GM19023 (cell line): Measurements from ENCODE around the gene COX6A2.

Experiments
- ATAC-seq: cut with Tn5 transposase; IDR thresholded peaks from one replicate; pipeline ENCODE4 v1.9.1; 2021; ENCODE audit warnings: mild to moderate bottlenecking, moderate library complexity; ENCODE audit not compliant: unreplicated experiment

Gene COX6A2

DNA sequence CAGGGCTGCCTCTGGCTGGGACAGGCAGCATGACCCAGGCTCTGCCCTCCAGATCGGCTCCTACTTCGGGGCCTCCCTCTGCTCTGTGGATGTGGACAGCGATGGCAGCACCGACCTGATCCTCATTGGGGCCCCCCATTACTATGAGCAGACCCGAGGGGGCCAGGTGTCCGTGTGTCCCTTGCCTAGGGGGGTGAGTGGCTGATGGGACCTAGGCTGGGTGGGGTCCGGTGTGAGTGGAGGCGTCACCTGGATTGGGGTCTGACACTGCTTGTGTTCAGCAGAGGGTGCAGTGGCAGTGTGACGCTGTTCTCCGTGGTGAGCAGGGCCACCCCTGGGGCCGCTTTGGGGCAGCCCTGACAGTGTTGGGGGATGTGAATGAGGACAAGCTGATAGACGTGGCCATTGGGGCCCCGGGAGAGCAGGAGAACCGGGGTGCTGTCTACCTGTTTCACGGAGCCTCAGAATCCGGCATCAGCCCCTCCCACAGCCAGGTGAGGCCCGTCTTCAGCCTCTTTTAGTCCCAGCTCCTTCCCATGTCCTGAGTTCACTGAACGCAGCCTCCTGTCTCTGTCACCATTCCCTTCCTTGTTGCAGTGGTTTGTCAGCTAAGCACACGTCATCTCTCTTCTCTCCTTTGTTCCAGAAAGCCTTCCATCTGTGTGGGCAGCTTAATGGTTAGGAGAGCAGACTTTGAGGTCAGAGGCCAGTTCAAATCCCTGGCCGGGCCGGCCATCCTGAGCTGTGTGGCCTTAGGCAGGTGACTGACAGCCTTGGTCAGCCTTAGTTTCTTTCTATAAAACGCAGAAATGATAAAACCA, 16.9 kb downstream of the COX6A2 start:
- no peak for ATAC-seq

DNA sequence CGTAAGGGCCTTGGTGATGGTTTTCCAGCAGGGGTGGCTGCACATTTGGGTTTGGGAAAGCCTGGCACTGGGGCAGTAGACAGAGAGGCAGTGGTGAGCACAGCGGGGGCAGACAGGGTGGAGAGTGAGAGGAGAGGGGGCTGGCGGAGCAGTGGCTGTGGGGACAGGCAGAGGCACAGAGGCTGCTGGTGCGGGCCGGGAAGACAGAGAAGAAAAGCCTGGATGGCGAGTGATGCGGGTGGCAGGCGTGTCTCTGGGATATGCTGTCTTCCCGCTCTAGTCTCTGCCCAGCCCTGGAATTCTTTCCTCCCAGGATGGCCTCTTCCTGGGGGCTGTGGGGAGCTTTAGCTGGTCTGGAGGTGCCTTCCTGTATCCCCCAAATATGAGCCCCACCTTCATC, 18.1 kb downstream of the COX6A2 start:
- ATAC-seq, result no peak

DNA sequence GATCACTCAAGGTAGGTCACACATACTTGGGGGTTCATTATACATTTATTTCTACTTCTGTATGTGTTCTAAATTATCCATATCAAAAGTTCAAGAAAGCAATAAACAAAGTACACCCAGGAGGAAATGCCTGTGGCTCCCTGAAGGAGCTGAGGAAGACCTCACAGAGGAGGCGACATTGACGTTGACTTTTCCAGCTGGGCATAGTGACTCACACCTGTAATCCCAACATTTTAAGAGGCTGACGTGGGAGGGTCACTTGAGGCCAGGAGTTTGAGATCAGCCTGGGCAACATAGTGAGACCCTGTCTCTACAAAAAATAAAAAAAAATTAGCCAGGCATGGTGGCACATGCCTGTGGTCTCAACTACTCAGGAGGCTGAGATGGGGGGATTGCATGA, 18.7 kb downstream of the COX6A2 start:
- ATAC-seq, result no peak

DNA sequence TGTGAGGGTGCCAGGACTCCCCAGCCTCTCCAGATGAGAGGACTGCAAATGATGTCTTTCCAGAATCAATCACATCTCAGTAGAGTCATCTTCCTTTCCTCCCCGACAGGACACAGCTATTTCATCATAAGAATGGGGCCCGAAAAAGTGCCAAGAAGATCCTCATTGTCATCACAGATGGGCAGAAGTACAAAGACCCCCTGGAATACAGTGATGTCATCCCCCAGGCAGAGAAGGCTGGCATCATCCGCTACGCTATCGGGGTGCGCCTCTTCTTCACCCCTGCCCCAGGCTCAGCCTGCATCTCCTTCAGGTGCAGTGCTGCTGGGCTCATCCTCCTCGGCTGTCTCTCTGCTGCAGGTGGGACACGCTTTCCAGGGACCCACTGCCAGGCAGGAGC, 20.8 kb downstream of the COX6A2 start:
- ATAC-seq, result no peak

DNA sequence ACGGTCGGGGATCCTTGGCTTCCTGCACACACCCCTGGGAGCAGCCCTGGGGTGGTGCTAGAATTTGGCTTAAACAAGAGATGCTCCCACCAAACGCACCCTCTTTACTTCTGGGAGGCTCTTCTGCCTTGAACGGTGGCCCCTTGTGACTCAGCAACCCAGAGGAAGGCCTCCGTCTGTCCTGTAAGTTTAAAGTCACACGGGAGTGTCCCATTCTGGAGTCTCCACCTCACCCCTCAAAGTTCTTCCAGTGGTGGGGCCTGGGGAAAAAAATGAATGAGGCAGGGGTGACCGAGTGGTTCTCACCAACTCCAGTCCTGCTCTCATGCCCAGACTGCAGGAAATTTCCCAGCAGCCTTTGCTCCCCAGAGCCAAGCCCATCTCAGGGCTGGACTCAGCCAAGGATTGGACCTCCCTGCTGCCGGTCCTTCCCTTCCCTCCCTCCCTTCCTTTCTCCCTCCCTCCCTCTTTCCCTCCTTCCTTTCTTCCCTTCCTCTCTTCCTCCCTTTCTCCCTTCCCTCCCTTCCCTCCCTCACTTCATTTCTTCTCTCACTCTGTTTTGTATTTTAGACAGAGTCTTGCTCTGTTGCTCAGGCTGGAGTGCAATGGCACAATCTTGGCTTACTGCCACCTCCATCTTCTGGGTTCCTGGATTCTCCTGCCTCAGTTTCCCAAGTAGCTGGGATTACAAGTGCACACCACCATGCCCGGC, 23.7 kb downstream of the COX6A2 start:
- no peak for ATAC-seq

DNA sequence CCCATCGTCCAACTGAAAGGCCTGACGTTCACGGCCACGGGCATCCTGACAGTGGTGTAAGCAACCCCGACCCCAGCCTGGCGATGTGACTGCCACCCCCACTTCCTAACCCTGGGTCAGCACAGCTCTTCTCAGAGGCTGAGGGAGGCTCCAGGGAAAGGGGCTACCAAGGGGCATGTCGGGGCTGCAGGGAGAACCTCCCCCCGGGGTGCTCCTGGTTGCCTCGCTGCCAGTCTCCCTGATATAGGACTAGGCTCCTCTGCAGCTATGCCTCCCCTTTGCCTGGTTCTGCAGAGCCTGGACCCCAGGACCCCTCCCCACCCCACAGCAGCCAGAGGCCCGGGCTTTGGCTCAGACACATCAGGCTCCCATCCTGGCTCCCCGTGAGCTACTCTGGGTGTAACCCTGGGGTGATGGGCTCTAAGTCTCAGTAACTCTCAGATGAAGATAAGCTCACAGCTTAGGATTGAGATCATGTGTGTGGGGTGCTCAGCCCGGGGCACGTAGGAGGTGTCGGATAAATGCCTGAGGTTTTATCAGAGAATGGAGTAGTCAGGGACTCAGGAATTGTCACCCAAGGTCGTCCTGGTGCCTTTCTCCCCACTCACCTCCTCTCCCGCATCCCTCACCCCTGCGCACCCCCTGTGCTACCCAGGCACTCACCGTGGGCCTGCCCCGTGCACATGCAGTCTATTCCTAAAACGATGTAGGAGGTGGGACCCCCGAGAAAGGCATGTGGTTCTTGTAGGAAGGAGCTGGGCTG, 24.4 kb downstream of the COX6A2 start:
- ATAC-seq, result no peak

DNA sequence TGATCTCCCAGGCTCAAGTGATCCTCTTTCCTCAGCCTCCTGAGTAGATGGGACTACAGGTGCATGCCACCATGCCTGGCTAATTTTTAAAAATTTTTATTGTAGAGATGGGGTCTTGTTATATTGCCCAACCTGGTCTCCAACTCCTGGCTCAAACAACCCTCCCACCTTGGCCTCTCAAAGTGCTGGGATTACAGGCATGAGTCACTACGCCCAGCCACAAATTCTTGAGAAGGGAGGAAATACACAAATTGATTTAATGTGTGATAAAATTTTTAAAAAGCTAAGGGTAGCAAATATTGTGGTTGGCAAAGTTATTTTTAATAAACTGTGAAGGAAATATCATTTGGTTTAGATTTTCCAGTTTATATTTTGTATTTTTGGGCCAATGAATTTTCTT, 25.5 kb downstream of the COX6A2 start:
- no peak for ATAC-seq

DNA sequence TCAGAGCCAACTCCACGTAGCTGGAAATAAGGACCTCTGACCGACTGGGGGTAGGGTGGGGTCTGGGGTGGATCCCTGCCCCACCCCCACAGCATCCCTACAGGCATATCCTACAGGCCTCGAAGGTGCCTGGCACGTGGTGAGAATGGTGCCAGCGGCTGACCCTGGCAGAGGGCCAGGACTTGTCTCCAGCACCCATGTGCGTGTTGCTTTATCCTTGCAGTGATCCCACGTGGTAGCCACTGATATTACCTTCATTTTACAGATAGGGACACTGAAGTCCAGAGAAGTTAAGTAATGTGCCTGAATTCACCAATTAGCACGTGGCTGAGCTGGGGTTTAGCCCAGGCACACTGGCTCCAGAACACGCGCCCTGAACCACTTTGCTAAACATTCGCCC, 26.7 kb downstream of the COX6A2 start:
- no peak for ATAC-seq

DNA sequence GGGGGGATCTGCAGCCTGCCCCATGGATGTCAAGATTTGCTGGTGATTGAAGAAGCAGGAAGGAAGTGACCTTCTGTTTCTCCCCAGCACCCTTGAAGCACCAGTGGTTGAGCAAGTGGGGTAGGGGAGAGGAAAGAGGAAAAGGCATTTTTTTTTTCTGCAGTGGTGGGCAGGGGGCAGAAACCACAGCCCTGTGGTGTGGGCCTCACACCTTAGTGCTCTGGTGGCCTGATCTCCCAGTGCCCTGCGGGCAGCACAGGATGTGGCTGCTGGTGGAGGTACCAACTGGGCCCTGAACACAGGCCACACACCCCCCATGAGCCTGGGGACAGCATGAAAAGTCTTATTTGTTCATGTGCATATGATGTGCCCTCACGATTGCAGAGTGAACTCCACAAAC, 28.0 kb downstream of the COX6A2 start:
- no peak for ATAC-seq

DNA sequence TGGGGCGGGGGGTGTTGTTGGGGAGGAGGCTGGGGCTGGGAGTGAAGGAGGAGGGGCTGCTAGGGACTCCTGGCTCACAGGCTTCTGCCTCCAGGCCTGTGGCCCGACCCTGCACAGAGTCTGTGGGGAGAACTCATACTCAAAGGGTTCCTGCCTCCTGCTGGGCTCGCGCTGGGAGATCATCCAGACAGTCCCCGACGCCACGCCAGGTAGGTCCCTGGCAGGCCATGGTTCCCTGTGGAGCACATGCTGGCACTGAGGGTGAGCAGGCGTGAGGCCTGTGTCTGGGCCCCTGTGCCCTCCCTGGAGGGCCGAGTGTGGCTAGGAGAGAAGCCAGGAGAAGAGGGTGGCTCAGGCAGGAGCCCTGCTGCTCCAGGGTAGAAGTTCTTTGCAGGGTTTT, 30.5 kb downstream of the COX6A2 start:
- ATAC-seq, result no peak

DNA sequence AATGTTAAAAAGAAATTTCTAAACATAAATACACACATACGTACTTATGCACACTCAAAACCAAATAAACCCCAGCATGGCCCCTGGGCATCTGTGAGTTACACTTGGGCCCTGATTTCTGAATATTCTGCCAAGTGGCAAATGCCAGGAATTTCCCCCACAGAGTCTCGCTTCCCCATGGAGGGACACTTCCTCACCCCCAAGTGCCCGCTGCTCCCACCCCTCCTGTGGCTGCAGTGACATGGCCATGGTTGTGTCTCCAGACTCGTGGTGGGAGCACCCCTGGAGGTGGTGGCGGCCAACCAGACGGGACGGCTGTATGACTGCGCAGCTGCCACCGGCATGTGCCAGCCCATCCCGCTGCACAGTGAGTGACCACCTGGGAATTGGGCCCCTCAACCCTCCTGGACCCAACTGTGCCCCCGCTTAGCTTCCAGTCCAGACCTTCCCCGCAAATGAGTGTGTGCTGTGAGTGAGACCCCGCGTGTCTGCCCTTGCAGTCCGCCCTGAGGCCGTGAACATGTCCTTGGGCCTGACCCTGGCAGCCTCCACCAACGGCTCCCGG, 31.0 kb downstream of the COX6A2 start:
- no peak for ATAC-seq

DNA sequence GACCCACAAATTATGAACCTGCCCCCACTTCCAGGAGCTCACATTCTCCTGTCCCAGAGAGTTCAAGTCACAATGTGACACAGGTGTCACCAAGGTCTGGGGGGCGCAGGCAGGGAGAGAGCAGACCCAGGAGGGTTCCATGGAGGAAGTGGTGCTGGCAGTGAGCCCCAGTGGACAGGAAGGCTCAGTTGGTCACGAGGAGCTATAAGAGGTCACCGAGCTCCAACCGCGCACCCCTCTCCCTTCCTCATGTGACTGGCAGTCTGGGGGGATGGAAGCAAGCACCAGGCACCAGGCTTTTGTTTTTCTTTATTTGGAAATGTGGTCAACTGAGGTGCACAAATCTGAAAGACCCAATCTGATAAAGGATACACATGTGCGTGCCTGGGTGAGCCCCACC, 32.5 kb downstream of the COX6A2 start:
- ATAC-seq, result no peak

DNA sequence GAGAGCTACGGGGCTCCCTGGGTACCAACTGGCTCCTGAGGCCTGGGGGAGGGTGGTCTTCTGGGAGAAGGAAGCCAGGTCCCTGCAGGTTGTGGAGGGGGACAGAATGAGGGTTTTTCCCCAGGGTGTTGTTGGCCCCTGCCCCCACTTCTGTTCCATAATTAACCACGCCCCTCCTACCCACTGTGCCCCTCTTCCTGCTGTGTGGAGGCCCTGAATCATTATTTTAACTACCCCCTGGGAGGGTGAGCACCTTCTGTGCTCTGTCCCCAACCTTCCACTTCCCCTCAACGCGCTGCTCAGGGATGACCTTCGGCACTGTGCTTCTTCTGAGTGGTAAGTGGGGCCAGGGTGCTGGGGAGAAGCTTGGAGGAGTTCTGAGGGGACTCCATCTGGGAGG, 35.1 kb downstream of the COX6A2 start, which contains the start of gene ITGAD:
Gene ITGAD (plus strand): TSS at position 280 of the 400 bp plus-strand sequence. CDS start 26 bp downstream, at position 306.
- ATAC-seq, result no peak

DNA sequence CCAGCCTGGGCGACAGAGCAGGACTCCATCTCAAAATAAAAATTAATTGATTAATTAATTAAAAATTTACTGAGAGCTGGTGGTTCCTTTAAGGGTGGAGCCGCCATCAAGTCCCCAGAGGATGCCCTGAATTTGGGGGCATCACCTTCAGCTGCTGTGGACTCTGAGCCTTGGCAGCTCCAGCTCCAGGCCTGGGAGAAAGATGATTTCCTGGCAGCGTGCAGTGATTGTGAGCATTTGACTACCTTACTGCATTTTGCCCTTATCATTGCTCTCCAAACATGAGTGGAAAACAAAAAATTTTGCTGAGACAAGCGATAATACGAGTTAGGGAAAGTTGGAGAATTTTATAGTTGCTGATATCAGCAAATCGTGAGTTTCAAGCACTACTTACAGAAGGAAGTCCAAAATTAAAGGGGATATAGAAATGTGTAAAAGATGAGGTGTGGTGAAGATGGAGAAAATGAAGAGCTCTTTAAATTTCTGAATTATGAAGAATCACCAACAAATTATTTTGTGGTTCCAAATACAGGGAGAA, 37.6 kb downstream of the COX6A2 start:
- no peak for ATAC-seq

DNA sequence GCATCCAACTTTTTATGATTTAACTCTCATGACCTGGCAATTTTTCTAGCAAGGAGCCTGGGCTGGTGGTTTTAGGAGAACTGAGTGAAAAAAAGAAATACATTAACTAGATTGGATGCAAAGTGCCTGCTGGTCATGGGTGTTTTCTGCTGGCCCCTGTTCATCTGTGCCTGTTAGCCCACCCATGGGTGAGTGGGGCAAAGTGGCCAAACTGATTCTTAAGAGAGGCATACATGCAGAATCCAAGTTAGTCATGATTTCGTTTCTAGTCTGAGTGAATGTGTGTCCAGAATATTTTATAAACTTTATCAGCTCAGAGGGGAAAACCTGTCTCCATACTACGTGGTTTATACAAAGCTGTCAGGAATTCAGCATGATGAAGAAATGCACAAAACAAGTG, 39.6 kb downstream of the COX6A2 start:
- no peak for ATAC-seq

DNA sequence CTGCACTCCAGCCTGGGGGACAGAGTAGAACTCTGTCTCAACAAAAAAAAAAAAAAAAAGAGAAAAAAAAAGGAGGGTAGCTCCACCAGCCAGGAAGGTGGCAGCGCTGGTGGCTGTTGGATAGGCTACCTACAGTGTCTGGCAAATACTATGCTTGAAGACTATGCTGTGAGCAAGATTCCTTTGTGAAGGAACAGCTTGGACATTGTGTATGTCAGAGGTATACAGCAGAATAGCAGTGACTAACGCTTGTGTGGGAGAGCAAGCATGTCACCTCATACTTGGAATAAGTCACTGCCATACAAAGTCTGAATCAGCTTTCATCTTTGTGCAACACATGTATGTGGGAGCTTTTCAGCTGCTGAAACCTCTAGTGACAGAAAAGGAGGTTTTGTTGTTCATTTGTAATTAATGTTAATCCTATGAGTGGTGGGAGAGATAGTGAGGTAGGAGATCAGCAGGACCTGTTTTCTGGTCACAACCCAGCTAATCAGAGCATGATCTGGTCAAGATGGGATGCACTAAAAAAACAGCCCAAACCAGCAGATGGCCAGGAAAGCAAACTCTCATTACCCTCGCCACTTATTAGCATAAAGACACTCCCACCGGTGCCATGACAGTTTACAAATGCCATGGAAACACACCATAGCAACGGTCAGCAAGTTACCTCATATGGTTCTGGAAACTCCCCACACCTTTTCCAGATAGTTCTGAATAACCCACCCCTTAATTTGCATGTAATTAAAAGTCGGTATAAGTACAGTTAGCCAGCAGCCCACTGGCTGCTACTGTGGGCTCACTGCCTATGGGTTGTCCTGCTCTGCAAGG, 41.8 kb downstream of the COX6A2 start:
- ATAC-seq, result no peak

DNA sequence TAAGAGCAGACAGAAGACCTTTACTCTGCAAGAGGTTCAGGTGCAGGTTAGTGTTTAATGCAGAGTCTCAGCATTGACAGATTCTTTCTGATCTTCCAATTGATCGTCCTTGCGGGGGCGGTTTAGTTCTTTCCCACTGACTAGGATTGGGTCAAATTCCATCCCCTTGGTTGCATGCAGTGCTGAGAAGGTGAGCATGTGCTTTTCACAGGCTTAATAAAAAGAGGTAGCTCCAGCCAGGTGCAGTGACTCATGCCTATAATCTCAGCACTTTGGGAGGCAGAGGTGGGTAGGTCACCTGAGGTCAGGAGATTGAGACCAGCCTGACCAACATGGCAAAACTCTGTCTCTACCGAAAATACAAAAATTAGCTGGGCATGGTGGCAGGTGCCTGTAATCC, 42.5 kb downstream of the COX6A2 start:
- no peak for ATAC-seq

DNA sequence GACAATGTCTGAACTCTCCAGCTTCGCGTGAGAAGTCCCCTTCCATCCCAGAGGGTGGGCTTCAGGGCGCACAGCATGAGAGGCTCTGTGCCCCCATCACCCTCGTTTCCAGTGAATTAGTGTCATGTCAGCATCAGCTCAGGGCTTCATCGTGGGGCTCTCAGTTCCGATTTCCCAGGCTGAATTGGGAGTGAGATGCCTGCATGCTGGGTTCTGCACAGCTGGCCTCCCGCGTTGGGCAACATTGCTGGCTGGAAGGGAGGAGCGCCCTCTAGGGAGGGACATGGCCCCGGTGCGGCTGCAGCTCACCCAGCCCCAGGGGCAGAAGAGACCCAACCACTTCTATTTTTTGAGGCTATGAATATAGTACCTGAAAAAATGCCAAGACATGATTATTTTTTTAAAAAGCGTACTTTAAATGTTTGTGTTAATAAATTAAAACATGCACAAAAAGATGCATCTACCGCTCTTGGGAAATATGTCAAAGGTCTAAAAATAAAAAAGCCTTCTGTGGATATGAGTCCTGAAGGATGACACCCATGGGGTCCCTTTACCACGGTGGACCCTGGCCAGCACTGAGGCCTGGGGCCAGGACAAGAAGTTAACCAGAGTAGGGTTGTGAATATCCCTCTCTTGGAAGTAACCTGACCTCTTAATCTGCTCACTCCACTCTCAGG, 45.5 kb downstream of the COX6A2 start:
- ATAC-seq, result no peak

DNA sequence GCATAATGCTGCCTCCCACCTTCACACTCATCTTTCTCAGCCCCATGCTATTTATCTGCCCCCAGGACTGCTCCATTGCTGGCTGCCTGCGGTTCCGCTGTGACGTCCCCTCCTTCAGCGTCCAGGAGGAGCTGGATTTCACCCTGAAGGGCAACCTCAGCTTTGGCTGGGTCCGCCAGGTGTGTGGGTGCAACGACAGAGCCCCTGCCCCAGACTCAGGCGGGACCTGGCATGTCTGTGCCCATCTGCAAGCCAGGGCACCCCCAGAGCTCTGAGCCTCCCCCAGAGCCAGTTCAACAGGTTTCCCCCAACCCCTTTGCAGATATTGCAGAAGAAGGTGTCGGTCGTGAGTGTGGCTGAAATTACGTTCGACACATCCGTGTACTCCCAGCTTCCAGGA, 48.0 kb downstream of the COX6A2 start:
- no peak for ATAC-seq
